ENCODE measurements around the gene PCDHGB4.

DNA sequence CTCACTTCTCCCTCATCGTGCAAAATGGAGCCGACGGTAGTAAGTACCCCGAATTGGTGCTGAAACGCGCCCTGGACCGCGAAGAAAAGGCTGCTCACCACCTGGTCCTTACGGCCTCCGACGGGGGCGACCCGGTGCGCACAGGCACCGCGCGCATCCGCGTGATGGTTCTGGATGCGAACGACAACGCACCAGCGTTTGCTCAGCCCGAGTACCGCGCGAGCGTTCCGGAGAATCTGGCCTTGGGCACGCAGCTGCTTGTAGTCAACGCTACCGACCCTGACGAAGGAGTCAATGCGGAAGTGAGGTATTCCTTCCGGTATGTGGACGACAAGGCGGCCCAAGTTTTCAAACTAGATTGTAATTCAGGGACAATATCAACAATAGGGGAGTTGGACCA lies 43.8 kb downstream of the PCDHGB4 start:
- TF ChIP-seq, protein P1, sequence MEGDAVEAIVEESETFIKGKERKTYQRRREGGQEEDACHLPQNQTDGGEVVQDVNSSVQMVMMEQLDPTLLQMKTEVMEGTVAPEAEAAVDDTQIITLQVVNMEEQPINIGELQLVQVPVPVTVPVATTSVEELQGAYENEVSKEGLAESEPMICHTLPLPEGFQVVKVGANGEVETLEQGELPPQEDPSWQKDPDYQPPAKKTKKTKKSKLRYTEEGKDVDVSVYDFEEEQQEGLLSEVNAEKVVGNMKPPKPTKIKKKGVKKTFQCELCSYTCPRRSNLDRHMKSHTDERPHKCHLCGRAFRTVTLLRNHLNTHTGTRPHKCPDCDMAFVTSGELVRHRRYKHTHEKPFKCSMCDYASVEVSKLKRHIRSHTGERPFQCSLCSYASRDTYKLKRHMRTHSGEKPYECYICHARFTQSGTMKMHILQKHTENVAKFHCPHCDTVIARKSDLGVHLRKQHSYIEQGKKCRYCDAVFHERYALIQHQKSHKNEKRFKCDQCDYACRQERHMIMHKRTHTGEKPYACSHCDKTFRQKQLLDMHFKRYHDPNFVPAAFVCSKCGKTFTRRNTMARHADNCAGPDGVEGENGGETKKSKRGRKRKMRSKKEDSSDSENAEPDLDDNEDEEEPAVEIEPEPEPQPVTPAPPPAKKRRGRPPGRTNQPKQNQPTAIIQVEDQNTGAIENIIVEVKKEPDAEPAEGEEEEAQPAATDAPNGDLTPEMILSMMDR (IDR thresholded peaks at IDR 0.05), result no peak
- no peak for TF ChIP-seq ZFX (IDR thresholded peaks at IDR 0.05; ENCODE audit: borderline replicate concordance)
